ENCODE results near the gene ABCD3.
A peak's percentile ranks its signal among the peaks of the same experiment; 100 is the strongest.
"Not testable (repeated sequence)": the region's sequence is repeated elsewhere in the genome, so short reads cannot be mapped to it uniquely, and the experiment has no call there.

Gene ABCD3

DNA sequence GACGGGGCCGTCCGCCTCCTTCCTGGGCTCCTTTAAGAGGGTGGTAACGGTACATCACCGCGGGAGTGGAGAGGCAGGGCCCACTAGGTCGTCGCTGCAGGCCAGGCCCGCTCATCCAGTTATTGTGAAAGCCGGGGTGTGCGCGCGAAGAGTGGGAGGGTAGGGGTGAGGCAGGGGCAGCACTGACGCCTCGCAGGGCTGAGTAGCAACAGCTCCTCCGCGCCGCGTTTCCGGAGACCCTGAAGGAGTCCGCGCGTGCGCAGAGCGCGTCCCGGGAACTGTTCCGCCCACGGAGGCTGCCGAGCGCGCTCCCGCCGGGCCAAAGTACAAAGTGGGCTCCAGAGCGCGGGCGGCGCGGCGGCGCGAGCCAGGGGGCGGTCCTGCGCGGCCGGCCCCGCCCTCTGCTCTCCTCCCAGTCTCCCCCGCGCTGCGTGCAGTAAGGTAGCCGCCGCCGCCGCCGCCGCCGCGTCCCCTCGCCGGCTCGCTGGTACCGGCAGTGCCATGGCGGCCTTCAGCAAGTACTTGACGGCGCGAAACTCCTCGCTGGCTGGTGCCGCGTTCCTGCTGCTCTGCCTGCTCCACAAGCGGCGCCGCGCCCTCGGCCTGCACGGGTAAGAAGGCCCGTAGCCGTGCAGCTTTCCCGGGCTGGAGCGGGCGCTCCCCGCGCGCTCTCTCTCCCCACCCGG is at the start of gene ABCD3:
Gene ABCD3, plus strand, starts transcription at position 412 of the 686 bp plus-strand sequence. Its CDS starts 90 bp downstream, at position 502.
- in situ Hi-C loops (cut with HindIII; ENCODE audit: low pct_unique_long_range_greater_than_20kb, low sequenced_read_pairs): no loop called here
- peak; percentile 57 to 93 for DNase-seq (ENCODE audit: low read depth in 1 of 2, low spot score in 1 of 2)
- no peak for TF ChIP-seq JUND (IDR thresholded peaks at IDR 0.05; ENCODE audit: low read depth)

DNA sequence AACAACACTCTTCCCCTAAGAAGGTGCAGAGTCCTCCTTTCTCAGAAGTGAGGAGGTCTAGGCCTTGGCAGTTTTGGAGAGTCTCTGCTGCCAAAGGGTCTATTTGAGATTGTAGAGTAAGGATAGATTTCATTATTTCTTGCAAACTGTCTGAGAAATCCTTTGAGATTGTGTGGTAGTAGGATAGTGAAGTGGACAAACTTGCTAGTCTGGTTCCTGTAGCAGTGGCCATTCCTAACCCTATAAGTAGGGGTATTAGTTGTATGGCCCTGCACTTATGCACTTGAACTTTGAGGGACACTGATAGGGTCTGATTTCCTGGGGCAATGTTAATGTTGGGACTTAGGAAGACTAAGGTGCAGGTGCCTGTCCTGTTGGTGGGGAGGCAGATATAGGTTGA is 45.4 kb upstream of the ABCD3 start:
- DNase-seq (ENCODE audit: low read depth in 1 of 2, low spot score in 1 of 2); in situ Hi-C loops (cut with HindIII; ENCODE audit: low pct_unique_long_range_greater_than_20kb, low sequenced_read_pairs): not testable (repeated sequence)

DNA sequence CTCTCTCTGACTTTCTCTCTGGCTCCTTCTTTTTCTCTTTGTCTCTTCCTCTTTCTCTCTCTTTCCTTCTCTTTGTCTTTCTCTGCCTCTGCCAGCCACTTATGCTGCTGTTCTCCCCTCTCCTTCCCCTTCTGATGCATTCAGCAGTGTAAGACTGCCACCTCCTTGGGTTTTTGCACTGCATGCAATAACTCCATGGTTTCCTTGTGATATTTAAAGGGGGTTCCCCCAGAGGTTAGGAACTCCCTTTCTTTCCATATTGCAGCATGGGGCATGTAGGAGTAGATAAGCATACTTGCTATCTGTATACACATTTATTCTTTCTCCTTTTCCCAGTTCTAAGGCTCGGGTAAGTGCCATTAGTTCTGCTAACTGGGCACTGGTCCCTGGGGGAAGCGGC is 44.9 kb upstream of the ABCD3 start:
- in situ Hi-C loops (cut with HindIII; ENCODE audit: low pct_unique_long_range_greater_than_20kb, low sequenced_read_pairs); DNase-seq (ENCODE audit: low read depth in 1 of 2, low spot score in 1 of 2): not testable (repeated sequence)

DNA sequence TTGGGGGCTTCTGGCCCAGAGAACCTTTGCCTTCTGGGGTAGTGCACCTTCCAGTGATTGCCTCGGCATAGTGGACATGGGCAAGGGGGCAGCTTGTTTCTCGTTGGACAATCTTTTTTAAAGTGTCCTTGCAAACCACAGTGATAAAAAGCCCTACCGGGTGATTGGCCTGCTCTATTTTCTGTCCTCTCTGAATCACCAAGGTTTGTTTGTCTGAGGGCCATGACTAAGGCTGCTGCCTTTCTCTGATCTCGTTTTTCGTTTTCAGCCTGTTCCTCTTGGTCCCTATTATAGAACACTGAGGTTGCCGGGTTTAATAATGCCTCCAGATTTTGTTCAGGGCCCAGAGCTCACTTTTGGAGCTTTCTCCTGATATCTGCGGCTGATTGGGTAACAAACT is 42.5 kb upstream of the ABCD3 start:
- DNase-seq (ENCODE audit: low read depth in 1 of 2, low spot score in 1 of 2); in situ Hi-C loops (cut with HindIII; ENCODE audit: low pct_unique_long_range_greater_than_20kb, low sequenced_read_pairs): not testable (repeated sequence)

DNA sequence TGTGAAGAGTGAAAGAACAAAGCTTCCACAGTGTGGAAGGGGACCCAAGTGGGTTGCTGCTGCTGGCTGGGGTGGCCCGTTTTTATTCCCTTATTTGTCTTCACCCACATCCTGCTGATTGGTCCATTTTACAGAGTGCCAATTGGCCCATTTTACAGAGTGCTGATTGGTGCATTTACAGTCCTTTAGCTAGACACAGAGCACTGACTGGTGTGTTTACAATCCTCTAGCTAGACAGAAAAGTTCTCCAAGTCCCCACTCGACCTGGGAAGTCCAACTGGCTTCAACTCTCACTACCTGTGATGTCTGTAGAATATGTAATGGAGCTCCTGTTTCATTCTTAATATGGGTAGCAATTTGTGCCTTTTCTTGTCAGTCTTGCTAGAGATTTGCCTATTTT is 39.7 kb upstream of the ABCD3 start:
- in situ Hi-C loops (cut with HindIII; ENCODE audit: low pct_unique_long_range_greater_than_20kb, low sequenced_read_pairs); DNase-seq (ENCODE audit: low read depth in 1 of 2, low spot score in 1 of 2): not testable (repeated sequence)

DNA sequence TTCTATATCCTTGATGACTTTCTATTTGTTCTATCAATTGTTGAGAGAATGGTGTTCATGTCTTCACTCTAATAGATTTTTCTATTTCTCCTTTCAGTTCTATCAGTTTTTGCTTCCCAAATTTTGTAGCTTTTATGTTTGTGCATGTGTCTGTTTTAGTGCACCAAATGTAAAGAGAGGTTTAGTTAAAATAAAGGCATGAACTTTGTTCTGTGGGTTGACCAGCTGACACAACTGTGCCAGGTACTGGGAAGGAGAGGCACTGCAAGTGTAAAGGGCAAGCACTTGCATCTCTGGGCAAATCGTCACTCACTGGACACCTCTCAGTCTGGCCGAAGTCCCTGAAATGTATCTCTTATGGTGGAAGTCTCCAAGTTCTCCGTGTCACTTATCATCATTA is 38.6 kb upstream of the ABCD3 start:
- in situ Hi-C loops (cut with HindIII; ENCODE audit: low pct_unique_long_range_greater_than_20kb, low sequenced_read_pairs): no loop called here
- DNase-seq (ENCODE audit: low read depth in 1 of 2, low spot score in 1 of 2): no peak
- no peak for TF ChIP-seq JUND (IDR thresholded peaks at IDR 0.05; ENCODE audit: low read depth)

DNA sequence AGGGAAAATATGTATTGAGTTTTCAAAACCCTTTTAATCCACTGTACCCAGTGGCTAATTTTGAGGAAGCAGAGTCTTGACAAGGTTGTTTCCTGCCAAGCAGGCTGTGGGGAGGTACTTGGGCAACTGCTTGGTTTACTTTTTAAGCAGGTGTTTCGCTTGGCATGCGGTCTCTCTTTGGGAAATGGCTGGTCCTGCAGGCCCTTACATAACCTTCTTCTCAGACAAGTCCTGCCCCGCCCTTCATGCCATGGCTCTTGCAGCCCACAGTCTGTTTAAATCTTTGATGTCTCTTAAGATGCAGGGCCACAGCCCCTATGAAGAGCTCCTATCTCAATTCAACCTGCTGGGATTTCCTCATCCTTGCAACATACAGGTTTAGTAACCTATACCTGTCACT is 36.0 kb upstream of the ABCD3 start:
- no peak for TF ChIP-seq JUND (IDR thresholded peaks at IDR 0.05; ENCODE audit: low read depth)
- DNase-seq (ENCODE audit: low read depth in 1 of 2, low spot score in 1 of 2): peak in 1 of 2 experiments; percentile 58
- in situ Hi-C loops (cut with HindIII; ENCODE audit: low pct_unique_long_range_greater_than_20kb, low sequenced_read_pairs): no loop called here

DNA sequence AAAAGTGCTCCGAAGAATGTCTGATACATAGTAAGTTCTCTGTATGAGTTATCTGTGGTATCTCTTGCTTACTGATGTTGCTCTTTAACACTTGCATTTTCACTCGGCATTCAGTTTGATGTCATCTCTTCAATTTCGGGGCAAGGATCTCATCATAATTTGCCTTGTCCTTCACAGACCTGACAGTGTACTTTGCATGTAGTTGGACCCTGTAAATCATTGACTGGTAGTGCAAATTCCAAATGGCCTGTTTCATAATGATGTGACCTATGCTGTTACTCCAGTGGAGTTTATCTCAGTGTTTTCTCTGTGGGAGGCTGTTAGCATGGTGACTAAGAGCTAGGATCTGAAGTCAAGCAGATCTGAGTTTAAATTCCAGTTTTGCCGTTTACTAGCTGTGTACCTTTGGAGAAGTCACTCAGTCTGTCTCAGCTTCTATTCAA is 34.2 kb upstream of the ABCD3 start:
- no peak for TF ChIP-seq JUND (IDR thresholded peaks at IDR 0.05; ENCODE audit: low read depth)
- in situ Hi-C loops (cut with HindIII; ENCODE audit: low pct_unique_long_range_greater_than_20kb, low sequenced_read_pairs): no loop called here
- no peak for DNase-seq (ENCODE audit: low read depth in 1 of 2, low spot score in 1 of 2)

DNA sequence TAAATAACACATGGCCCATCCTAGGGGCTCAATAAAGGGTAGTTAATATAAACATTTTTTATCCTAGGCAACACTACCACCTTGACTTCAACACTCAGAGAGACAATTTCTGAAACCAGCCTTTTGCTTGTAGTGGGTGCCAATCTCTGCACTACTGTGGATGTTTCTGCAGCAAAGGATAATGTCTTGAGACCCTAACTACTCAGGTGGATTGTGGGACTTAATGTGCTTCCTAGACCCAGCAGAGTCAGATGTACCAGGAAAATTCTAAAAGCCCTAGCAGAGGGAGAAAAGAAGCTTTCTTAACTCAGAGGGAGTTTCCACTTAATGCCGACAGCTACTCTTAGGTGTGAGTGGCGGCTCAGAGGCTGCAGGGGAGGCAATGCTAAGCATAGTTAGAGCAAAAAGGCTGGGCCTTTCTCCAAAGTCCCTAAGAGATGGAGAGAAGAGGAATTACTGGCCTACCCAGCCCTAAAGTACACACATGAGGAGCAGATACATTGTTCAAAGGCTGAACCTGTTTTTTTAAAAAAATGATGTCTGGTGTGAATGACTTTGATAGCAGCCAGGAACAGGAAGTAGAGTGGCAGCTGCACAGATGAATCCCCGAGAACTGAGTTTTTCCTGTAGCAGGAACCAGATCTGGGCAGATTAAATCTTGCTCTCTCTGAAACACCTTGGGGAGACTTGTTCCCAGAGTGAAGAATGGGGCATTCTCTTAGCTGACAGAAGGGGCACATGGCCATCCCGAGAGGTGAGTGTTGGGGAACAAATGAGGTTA is 33.5 kb upstream of the ABCD3 start:
- in situ Hi-C loops (cut with HindIII; ENCODE audit: low pct_unique_long_range_greater_than_20kb, low sequenced_read_pairs): no loop called here
- no peak for DNase-seq (ENCODE audit: low read depth in 1 of 2, low spot score in 1 of 2)
- TF ChIP-seq JUND (IDR thresholded peaks at IDR 0.05; ENCODE audit: low read depth): no peak

DNA sequence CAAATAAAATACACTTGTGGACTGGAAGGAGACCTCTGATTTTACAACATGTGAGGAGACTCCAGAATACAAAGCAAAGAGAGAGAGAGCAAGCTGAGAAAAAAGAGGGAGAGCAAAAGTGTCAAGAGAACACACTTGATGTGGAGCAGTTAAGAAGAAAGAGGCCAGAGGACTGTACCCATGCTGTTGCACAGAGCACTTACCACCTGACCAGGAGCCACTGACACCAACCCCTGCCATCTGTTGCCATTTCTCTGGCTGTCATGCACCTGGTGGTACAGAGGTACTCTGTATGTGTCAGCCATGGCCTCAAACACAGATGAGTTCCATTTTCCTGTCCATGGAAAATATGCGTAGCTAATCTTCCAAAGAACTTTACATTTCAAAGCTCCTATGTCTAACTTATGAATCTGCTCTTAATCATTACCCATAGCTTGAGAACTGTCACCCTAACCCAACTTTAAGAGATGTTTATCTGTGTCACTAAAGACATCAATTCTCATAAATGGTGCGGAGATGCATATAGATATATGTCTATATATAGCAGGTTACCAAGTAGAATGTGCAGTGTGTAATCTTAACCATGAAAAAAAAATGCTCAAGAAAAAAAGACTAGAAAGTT is 32.8 kb upstream of the ABCD3 start:
- in situ Hi-C loops (cut with HindIII; ENCODE audit: low pct_unique_long_range_greater_than_20kb, low sequenced_read_pairs): no loop called here
- no peak for TF ChIP-seq JUND (IDR thresholded peaks at IDR 0.05; ENCODE audit: low read depth)

DNA sequence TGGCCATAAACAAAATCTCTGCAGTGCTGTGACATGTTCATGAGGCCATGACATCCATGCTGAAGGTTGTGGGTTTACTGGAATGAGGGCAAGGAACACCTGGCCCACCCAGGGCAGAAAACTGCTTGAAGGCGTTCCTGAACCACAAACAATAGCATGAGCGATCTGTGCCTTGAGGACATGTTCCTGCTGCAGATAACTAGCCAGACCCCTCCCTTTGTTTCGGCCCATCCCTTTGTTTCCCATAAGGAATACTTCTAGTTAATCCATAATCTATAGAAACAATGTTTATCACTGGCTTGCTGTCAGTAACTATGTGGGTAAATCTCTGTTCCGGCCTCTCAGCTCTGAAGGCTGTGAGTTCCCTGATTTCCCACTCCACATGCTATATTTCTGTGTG is 28.9 kb upstream of the ABCD3 start:
- in situ Hi-C loops (cut with HindIII; ENCODE audit: low pct_unique_long_range_greater_than_20kb, low sequenced_read_pairs): no loop called here
- no peak for DNase-seq (ENCODE audit: low read depth in 1 of 2, low spot score in 1 of 2)
- TF ChIP-seq JUND (IDR thresholded peaks at IDR 0.05; ENCODE audit: low read depth): no peak

More for the DNA sequence above, 32.8 kb upstream of the ABCD3 start:
- no peak for DNase-seq (ENCODE audit: low read depth in 1 of 2, low spot score in 1 of 2)

DNA sequence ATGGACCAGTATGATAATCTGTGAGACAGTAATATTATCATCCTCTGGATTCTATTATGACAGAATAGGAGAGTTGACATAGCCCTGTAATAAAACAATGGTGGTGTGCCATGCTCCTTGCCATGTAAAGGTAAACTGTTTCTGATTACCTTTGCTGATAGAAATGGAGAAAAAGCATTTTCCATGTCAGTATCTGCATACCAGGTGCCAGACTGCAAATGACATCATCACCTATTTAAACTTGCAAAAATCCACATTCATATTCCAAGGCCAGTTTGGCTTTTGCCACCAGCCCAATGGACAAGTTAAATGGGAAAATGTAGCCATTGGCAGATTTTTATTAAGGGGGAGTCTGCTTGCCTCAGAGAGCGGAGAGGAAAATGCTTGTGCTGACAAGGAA is 23.9 kb upstream of the ABCD3 start:
- no peak for DNase-seq (ENCODE audit: low read depth in 1 of 2, low spot score in 1 of 2)
- in situ Hi-C loops (cut with HindIII; ENCODE audit: low pct_unique_long_range_greater_than_20kb, low sequenced_read_pairs): no loop called here
- no peak for TF ChIP-seq JUND (IDR thresholded peaks at IDR 0.05; ENCODE audit: low read depth)

DNA sequence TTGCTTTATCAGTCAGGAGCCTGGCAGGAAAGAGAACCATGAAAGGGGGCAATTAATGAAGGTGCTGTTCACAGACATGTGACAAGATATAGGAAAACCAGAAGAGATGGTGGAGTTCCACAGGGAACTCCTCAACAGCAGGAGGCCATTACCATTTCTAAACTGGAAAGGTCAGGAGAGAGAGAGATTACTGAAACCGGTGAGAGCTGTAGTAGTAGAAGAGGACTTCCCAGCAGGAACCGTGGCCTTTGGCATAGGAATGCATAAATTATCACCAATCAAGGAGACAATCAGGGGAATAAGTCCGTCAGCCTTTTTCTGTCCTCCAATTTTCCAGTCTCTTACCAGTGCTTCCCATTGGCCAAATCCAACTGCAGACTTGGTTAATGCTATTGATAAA is 23.0 kb upstream of the ABCD3 start:
- in situ Hi-C loops (cut with HindIII; ENCODE audit: low pct_unique_long_range_greater_than_20kb, low sequenced_read_pairs): no loop called here
- no peak for DNase-seq (ENCODE audit: low read depth in 1 of 2, low spot score in 1 of 2)
- no peak for TF ChIP-seq JUND (IDR thresholded peaks at IDR 0.05; ENCODE audit: low read depth)

Data from T47D (cell line).